HCT116 (cell line): Measurements from ENCODE around the gene TBL1X.

Experiments
- ATF3 ChIP-seq: IDR thresholded peaks from 2 replicates; pipeline ENCODE4 v1.6.1; 2012
- CEBPB ChIP-seq: IDR thresholded peaks from 2 replicates; pipeline ENCODE4 v1.6.1; 2012; ENCODE audit warnings: low read depth
- CTCF ChIP-seq, 3 experiments: fragments of 200-600 bp in 1 of 3; sonication (generic) in 1 of 3; IDR thresholded peaks in 2 of 3; conservative IDR thresholded peaks in 1 of 3; 2 replicates each; pipeline ENCODE4 v1.5.1; 2012 to 2017; ENCODE audit warnings: low read depth in 2 of 3, low read length in 2 of 3, antibody characterized with exemption in 1 of 3, borderline replicate concordance in 1 of 3, control low read depth in 1 of 3, mild to moderate bottlenecking in 1 of 3, mixed read lengths in 1 of 3, mixed run types in 1 of 3, moderate library complexity in 1 of 3; ENCODE audit not compliant: insufficient read depth in 1 of 3
- EZH2 ChIP-seq: fragments of 200-600 bp; sonication (generic); IDR thresholded peaks from 2 replicates; pipeline ENCODE4 v1.6.1; 2017; ENCODE audit warnings: antibody characterized with exemption, mixed run types
- EZH2phosphoT487 ChIP-seq: fragments of 200-600 bp; IDR thresholded peaks from 2 replicates; pipeline ENCODE4 v1.6.1; 2018; ENCODE audit warnings: antibody characterized with exemption, borderline replicate concordance
- JUND ChIP-seq: IDR thresholded peaks from 2 replicates; pipeline ENCODE4 v1.6.1; 2012
- POLR2A ChIP-seq: IDR thresholded peaks from 2 replicates; pipeline ENCODE4 v1.7.0; 2011; ENCODE audit warnings: borderline replicate concordance; ENCODE audit not compliant: insufficient read depth, insufficient read length; ENCODE audit errors: extremely low read depth
- POLR2AphosphoS5 ChIP-seq: IDR thresholded peaks from 2 replicates; pipeline ENCODE4 v1.6.1; 2011; ENCODE audit warnings: mild to moderate bottlenecking, low read depth, low read length, moderate library complexity
- RAD21 ChIP-seq: IDR thresholded peaks from 2 replicates; pipeline ENCODE4 v1.6.1; 2012; ENCODE audit warnings: low read depth, mild to moderate bottlenecking
- REST ChIP-seq: IDR thresholded peaks from 2 replicates; pipeline ENCODE4 v1.6.1; 2012; ENCODE audit warnings: low read depth
- TCF7L2 ChIP-seq: IDR thresholded peaks from 2 replicates; pipeline ENCODE4 v1.7.0; 2011; ENCODE audit warnings: borderline replicate concordance, inconsistent platforms; ENCODE audit not compliant: insufficient read depth, insufficient read length; ENCODE audit errors: extremely low read depth
- ZFX ChIP-seq: fragments of 450-650 bp; IDR thresholded peaks from 2 replicates; pipeline ENCODE4 v1.6.1; 2017
- ZNF274 ChIP-seq: fragments of 200-500 bp; sonication (Bioruptor generic); IDR thresholded peaks from 2 replicates; pipeline ENCODE4 v1.6.1; 2014; ENCODE audit warnings: mild to moderate bottlenecking, low read depth, low read length, inconsistent platforms
- TF ChIP-seq, protein P1 (sequence below): IDR thresholded peaks from 2 replicates; pipeline ENCODE4 v1.6.1; 2011; ENCODE audit warnings: mild to moderate bottlenecking, low read length, moderate library complexity; ENCODE audit not compliant: insufficient replicate concordance; ENCODE audit errors: extremely low read depth

DNA sequence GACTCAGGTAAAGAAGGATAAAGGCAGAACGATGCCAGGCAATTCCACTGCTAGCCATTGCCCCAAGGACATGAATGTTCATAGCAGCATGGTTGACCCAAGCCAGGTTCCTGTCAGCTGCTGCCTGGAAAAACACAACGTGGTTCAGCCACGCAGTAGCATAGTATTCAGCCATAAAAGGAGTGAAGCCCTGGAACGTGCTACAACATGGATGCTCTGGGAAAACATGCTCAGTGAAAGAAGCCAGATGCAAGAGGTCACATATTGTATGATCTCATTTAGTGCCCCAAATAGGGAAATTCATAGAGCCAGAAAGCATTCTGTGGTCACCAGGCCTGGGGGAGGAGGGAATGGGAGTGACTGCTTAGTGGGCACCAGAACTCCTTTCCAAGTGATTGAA, 170.9 kb downstream of the TBL1X start:
- TF ChIP-seq POLR2AphosphoS5 (no peak), CTCF (IDR thresholded peaks at IDR 0.05 in 2 of 3, conservative IDR thresholded peaks at IDR 0.05 in 1 of 3; ENCODE audit: borderline replicate concordance in 1 of 3, insufficient read depth in 1 of 3, low read depth in 2 of 3, low read length in 2 of 3) (no peak), REST (no peak), ZNF274 (no peak), POLR2A (no peak), CEBPB (no peak), TCF7L2 (no peak), EZH2phosphoT487 (no peak), ATF3 (no peak), EZH2 (no peak), ZFX (no peak), JUND (no peak), RAD21 (no peak)
- TF ChIP-seq, protein P1, sequence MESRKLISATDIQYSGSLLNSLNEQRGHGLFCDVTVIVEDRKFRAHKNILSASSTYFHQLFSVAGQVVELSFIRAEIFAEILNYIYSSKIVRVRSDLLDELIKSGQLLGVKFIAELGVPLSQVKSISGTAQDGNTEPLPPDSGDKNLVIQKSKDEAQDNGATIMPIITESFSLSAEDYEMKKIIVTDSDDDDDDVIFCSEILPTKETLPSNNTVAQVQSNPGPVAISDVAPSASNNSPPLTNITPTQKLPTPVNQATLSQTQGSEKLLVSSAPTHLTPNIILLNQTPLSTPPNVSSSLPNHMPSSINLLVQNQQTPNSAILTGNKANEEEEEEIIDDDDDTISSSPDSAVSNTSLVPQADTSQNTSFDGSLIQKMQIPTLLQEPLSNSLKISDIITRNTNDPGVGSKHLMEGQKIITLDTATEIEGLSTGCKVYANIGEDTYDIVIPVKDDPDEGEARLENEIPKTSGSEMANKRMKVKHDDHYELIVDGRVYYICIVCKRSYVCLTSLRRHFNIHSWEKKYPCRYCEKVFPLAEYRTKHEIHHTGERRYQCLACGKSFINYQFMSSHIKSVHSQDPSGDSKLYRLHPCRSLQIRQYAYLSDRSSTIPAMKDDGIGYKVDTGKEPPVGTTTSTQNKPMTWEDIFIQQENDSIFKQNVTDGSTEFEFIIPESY: no peak
